ENCODE measurements around the gene SMAD6.

The SMAD6 gene

GRCh38 chr15:66801266-66801665, 99.2 kb downstream of the SMAD6 start:
- no peak for DNase-seq

- no peak for DNase-seq
Measured at GRCh38 chr15:66802025-66803001, 100.3 kb downstream of the SMAD6 start.

- DNase-seq, result no peak
Measured at GRCh38 chr15:66803182-66803729, 101.2 kb downstream of the SMAD6 start.

GRCh38 chr15:66803749-66804148, 101.7 kb downstream of the SMAD6 start:
- DNase-seq, result no peak

GRCh38 chr15:66805202-66805885, 103.3 kb downstream of the SMAD6 start:
- DNase-seq, result no peak

GRCh38 chr15:66808181-66808824, 106.3 kb downstream of the SMAD6 start:
- DNase-seq, result no peak

GRCh38 chr15:66809664-66810063, 107.6 kb downstream of the SMAD6 start:
- DNase-seq, result no peak

GRCh38 chr15:66815318-66815717, 113.3 kb downstream of the SMAD6 start:
- DNase-seq, result no peak

- DNase-seq, result no peak
Measured at GRCh38 chr15:66816201-66816600, 114.2 kb downstream of the SMAD6 start.

- no peak for DNase-seq
Measured at GRCh38 chr15:66819084-66819483, 117.0 kb downstream of the SMAD6 start.

GRCh38 chr15:66820481-66821176, 118.6 kb downstream of the SMAD6 start:
- DNase-seq, result no peak

GRCh38 chr15:66821307-66821706, 119.3 kb downstream of the SMAD6 start:
- no peak for DNase-seq

GRCh38 chr15:66822114-66822513, 120.1 kb downstream of the SMAD6 start:
- no peak for DNase-seq

- DNase-seq, result no peak
Measured at GRCh38 chr15:66822576-66822975, 120.5 kb downstream of the SMAD6 start.

- DNase-seq, result no peak
Measured at GRCh38 chr15:66823601-66824000, 121.6 kb downstream of the SMAD6 start.

- no peak for DNase-seq
Measured at GRCh38 chr15:66824424-66824823, 122.4 kb downstream of the SMAD6 start.

GRCh38 chr15:66825139-66825538, 123.1 kb downstream of the SMAD6 start:
- DNase-seq, result no peak

GRCh38 chr15:66825731-66826130, 123.7 kb downstream of the SMAD6 start:
- no peak for DNase-seq

GRCh38 chr15:66826507-66826906, 124.5 kb downstream of the SMAD6 start:
- no peak for DNase-seq

- DNase-seq, result no peak
Measured at GRCh38 chr15:66827039-66827697, 125.1 kb downstream of the SMAD6 start.

- no peak for DNase-seq
Measured at GRCh38 chr15:66827698-66828055, 125.6 kb downstream of the SMAD6 start.

Measured in NCI-H187 (cell line).